GM06990 (cell line): Measurements from ENCODE around the gene NPY4R.
"Not testable (repeated sequence)": the region's sequence is repeated elsewhere in the genome, so short reads cannot be mapped to it uniquely, and the experiment has no call there.

Experiments used
- DNase-seq: peaks from one replicate; pipeline ENCODE4 v3.0.0-alpha.2; 2011; ENCODE audit not compliant: insufficient read length; ENCODE audit errors: extremely low read depth
- H3K27me3 ChIP-seq: replicated peaks from 2 replicates; pipeline ENCODE4 v1.6.0; 2011; ENCODE audit warnings: low read length; ENCODE audit not compliant: control insufficient read depth, insufficient read depth
- H3K36me3 ChIP-seq: 2 replicates; pipeline ENCODE4 v1.5.1; 2011; ENCODE audit warnings: low read length; ENCODE audit not compliant: control insufficient read depth, insufficient read depth
- H3K4me3 ChIP-seq: replicated peaks from 2 replicates; pipeline ENCODE4 v1.5.1; 2011; ENCODE audit warnings: low read depth, mild to moderate bottlenecking, control low read depth, low read length

Gene NPY4R

DNA sequence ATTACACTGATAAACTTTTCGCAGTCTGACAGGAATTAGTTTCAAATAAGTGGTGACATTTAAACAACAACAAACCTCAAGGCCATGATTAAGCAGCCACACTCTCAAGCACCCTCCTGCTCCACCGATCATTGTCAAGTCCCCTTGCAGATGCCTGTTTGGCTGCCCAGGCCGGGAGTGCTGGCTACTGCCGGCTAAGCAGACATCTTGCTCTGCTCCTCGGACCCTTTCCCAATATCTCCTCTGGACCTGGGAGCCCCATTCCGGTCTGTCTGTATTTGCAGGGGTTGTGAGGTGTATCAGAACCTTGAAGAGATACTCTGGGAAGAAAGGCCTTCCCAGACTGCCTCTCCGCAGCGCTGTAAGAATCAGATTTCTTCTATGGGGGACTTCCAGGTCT lies 14.9 kb downstream of the NPY4R start:
- DNase-seq, H3K27me3 ChIP-seq, H3K4me3 ChIP-seq: not testable (repeated sequence)

GRCh38 chr10:46447439-46447838 lies 18.3 kb downstream of the NPY4R start:
- not testable (repeated sequence) for H3K4me3 ChIP-seq, H3K36me3 ChIP-seq, DNase-seq, H3K27me3 ChIP-seq

More for the DNA sequence above, 14.9 kb downstream of the NPY4R start:
- H3K36me3 ChIP-seq = not testable (repeated sequence)

GRCh38 chr10:46445389-46446122 lies 20.2 kb downstream of the NPY4R start:
- not testable (repeated sequence) for H3K4me3 ChIP-seq, H3K36me3 ChIP-seq, DNase-seq, H3K27me3 ChIP-seq

DNA sequence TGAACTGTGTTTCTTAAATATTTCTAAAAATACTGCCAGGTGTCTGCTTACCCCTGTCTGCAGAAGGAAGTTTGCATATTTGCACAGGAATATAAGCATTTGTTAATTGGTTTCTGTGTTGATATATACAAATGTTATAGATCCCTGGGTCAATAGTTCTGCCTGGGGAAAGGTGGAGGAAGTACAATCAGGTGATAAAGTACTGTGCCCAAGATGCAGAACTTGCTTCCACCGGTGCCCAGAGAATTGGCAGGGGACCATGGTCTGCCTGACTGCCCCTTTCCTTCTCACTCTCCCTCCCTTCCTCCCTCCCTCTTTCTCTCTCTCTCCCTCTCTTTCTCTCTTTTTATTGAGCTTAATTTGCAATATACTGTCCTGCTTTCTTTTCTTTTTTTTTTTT lies 22.3 kb downstream of the NPY4R start:
- not testable (repeated sequence) for H3K27me3 ChIP-seq, H3K36me3 ChIP-seq, DNase-seq, H3K4me3 ChIP-seq

DNA sequence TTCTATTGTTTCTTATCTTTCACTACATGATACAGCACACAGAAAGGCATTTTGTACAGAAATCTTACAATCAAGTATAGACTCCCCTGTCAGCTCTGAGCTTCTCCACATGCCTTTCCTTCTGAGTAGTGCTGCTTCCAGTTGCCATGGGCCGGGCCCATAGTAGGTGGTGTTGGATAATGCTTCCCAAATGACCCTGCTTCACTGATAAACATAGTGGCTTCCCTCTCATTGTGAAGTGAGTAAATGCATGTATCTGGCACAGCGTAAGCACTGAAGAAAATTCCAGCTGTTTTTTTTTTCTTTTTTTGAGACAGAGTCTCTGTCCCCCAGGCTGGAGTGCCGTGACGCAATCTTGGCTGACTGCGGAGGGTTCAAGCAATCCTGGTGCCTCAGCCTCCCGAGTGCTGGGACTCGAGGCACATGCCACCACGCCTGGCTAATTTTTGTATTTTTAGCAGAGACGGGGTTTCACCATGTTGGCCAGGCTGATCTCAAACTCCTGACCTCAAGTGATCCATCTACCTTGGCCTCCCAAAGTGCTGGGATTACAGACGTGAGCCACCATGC lies 23.0 kb downstream of the NPY4R start:
- DNase-seq, H3K27me3 ChIP-seq, H3K4me3 ChIP-seq, H3K36me3 ChIP-seq: not testable (repeated sequence)

- not testable (repeated sequence) for H3K36me3 ChIP-seq, DNase-seq, H3K27me3 ChIP-seq, H3K4me3 ChIP-seq
These were observed 23.9 kb downstream of the NPY4R start for GRCh38 chr10:46441837-46442278.

DNA sequence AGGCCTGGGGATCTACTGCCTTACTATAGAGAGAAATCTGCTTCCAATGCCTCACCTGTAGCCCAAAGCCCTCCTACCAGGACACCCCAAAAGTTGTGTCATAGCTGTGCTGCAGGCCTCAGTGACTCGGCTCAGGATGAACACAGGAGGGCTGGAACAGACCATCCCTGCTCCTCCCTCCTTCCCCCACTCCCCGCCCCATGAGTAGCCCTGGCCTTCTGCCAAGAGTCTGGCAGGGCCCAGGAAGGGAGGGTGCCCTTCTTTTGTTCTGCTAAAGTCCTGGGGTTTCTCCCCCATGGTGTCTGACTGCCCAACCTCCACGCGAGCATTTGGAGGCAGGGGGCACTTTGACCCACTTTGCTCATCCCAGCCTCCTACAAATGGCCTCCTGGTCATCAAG lies 24.8 kb downstream of the NPY4R start:
- not testable (repeated sequence) for DNase-seq, H3K27me3 ChIP-seq, H3K36me3 ChIP-seq, H3K4me3 ChIP-seq

- not testable (repeated sequence) for H3K4me3 ChIP-seq
These were observed 42.2 kb downstream of the NPY4R start for GRCh38 chr10:46423550-46423949.

DNA sequence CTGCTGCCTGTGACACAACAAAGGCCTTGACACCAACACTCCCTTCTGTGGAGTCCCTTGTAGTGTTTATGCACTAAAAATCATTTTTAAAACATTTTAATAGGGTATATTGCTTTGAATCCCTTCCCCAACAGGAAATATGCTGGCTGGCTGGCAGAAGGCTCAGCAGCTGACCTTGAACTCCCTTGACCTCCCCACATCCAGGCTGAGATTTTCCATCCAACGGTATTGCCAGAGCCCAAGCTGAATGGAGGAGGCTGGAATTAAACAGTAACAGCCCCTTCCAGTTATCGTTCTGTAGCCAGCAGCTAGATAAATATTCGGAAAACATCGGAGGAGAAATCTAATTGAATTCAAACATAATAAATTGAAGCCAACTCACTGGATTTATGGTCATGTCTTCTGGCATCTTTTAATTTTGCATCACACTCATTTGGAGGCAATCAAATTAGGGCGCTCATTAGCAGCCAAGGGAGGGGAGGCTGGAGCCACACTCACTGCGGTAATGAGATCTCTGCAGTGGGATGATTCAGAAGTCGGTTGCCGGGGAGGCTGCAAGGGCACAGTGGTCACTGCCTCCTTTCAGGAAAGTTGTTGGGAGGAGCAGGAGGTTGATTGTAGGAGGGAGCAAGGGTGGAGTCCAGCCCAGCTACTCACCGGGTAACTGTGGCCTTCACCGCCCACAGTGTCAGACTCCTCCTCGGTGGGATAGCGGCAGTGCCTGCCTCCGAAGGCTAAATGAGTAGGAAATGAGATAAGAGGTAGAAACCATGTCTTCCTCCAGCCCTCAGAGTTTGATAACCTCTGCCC lies 46.0 kb downstream of the NPY4R start:
- DNase-seq, H3K36me3 ChIP-seq, H3K27me3 ChIP-seq, H3K4me3 ChIP-seq: not testable (repeated sequence)

More at GRCh38 chr10:46423550-46423949, 42.2 kb downstream of the NPY4R start:
- H3K27me3 ChIP-seq, DNase-seq, H3K36me3 ChIP-seq: not testable (repeated sequence)

GRCh38 chr10:46418283-46418682 lies 47.5 kb downstream of the NPY4R start:
- not testable (repeated sequence) for H3K36me3 ChIP-seq, H3K27me3 ChIP-seq, DNase-seq, H3K4me3 ChIP-seq

DNA sequence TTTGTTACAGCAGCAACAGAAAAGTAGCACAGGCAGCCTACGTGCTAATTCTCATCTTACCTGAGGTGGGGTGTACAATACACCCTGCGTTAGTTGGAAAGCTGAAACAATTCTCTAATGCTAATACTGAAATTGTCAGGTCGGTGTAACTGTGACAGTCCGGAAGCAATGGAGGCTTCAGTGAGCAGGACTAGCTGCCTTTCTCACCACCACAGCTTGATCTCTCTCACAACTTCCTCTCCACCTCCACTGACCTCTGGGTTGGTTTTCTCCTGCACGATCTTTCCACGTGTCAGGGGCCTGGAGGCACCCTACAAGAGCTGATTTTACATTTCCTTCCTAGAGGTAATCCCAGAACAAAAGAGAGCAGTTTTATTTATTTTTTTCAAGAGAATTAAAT lies 50.5 kb downstream of the NPY4R start:
- not testable (repeated sequence) for H3K4me3 ChIP-seq, H3K36me3 ChIP-seq, DNase-seq, H3K27me3 ChIP-seq

DNA sequence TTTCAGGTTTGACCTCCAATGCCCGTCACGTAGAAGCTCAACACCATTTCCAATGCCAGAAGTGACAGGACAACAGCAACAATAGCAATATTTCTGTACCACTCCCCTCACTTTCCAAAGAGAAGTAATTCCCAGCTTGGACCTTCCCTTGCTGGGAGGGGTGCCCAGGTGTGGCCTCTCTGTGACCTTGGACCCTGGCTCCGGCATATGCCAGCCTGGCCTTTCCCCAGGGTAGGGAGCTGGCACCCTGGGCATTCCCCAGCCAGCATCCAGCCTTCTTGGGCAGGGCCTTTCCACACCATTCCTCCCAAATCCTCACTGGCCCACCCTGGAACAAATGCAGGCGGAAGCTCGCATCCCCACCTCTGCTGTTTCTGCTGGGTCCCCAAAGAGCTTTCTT lies 53.1 kb downstream of the NPY4R start:
- not testable (repeated sequence) for H3K36me3 ChIP-seq, H3K4me3 ChIP-seq, H3K27me3 ChIP-seq, DNase-seq

- DNase-seq, H3K4me3 ChIP-seq, H3K36me3 ChIP-seq, H3K27me3 ChIP-seq: not testable (repeated sequence)
These were observed 54.6 kb downstream of the NPY4R start for GRCh38 chr10:46411123-46411522.
